ENCODE data around the gene ARSH.

- TF ChIP-seq PBX3 (IDR thresholded peaks at IDR 0.05; ENCODE audit: insufficient replicate concordance, low read depth, low read length), result no peak
- no peak for TF ChIP-seq YY1 (IDR thresholded peaks at IDR 0.05; ENCODE audit: low read depth, low read length)
- TF ChIP-seq REST (IDR thresholded peaks at IDR 0.05; ENCODE audit: low read depth, low read length), result no peak
- TF ChIP-seq ESRRA (IDR thresholded peaks at IDR 0.05; ENCODE audit: low read length), result no peak
- TF ChIP-seq NR2C1 (IDR thresholded peaks at IDR 0.05), result no peak
- TF ChIP-seq SMC3 (IDR thresholded peaks at IDR 0.05; ENCODE audit: borderline replicate concordance, low read length), result no peak
- TF ChIP-seq CEBPB (IDR thresholded peaks at IDR 0.05; ENCODE audit: borderline replicate concordance in 1 of 2, low read depth in 2 of 2, low read length in 2 of 2), result no peak
- TF ChIP-seq TAF1 (IDR thresholded peaks at IDR 0.05; ENCODE audit: borderline replicate concordance, low read depth, low read length), result no peak
- no peak for TF ChIP-seq MYC (IDR thresholded peaks at IDR 0.05; ENCODE audit: insufficient read depth, insufficient read length, insufficient replicate concordance, low read length, severe bottlenecking)
- no peak for TF ChIP-seq RFX5 (IDR thresholded peaks at IDR 0.05; ENCODE audit: low read depth, low read length)
- TF ChIP-seq HCFC1 (IDR thresholded peaks at IDR 0.05; ENCODE audit: low read length), result no peak
- TF ChIP-seq CTCF (IDR thresholded peaks at IDR 0.05 in 2 of 3, conservative IDR thresholded peaks at IDR 0.05 in 1 of 3; ENCODE audit: control insufficient read depth in 2 of 3, extremely low read depth in 1 of 3, insufficient read depth in 1 of 3, low read depth in 3 of 3, low read length in 3 of 3), result no peak
- no peak for TF ChIP-seq JUND (IDR thresholded peaks at IDR 0.05; ENCODE audit: low read depth, low read length)
- no peak for TF ChIP-seq EZH2 (IDR thresholded peaks at IDR 0.05; ENCODE audit: borderline replicate concordance, control insufficient read depth, low read depth, low read length)
Observed at GRCh38 chrX:3010532-3010931, 4.2 kb downstream of the ARSH start.
